ENCODE results near the gene FAR2.

FAR2 gene

DNA sequence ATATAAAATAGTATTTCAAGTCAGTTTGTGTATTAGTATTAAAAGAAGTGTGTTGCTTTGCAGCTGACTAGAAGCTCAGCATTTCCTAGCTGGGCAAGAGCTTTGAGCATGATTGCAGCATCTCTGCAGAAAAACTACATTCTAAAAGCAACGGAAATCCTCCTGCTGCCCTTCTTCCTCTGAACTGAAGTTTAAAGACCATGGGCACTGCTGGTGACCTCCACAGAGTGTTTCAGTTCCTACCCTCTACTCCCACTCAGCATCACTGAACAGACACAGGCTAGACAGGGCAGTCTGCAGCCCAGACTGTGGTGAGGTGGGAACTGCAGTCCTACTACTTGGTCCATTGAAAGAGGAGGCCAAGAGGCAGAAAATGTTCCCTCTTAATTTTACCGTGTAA, 59.0 kb downstream of the FAR2 start:
- no peak for DNase-seq

DNA sequence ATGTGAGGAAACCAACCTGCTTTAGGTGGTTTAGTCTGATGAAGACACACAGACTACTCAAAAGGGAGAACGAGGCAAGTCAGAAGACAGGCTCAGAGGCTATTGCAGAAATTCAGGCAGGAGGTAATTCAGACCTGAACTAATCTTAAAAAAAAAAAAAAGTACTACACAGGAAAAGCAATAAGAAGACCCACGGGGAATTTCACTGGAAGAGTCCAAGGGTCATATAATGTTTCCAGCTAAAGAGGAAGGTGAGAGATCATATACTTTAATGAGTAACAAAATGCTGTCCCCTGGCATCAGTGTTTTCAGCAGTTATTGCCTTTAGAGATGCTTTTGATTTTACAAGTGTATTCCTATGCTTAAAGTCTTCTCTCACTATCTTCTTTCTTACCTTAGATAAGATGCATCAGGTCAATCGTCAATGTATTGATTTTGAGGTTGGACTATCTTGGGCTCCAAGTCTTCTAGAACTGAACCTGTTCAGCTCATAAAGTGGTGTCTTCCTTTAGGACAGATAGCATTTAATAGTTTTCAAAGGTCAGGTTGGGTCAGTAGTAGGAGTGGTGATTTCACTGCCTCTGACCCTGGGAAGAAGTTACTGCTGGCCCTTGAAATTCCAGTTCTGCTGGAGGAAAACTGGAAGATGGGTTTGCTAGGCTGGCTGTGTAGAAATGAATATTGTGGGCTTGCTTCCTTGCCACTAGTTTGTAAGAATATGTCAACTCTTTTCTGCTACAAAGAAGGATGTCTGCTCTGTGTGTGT, 60.0 kb downstream of the FAR2 start:
- no peak for DNase-seq

DNA sequence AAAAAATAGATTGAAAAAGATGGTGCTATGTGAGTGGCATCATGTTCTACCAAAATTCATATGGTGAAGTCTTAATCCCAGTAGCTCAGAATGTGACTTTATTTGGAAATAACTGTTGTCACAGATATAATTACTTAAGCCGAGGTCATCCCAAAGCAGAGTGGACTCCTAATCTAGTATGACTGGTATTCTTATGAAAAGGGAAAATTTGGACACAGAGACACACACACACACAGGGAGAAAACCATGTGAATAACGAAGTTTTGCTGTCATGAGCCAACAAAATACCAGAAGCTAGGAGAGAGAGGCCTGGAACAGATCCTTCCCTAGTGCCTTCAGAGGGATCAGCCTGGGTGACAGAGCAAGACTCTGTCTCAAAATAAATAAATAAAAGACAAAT, 62.6 kb downstream of the FAR2 start:
- no peak for DNase-seq

DNA sequence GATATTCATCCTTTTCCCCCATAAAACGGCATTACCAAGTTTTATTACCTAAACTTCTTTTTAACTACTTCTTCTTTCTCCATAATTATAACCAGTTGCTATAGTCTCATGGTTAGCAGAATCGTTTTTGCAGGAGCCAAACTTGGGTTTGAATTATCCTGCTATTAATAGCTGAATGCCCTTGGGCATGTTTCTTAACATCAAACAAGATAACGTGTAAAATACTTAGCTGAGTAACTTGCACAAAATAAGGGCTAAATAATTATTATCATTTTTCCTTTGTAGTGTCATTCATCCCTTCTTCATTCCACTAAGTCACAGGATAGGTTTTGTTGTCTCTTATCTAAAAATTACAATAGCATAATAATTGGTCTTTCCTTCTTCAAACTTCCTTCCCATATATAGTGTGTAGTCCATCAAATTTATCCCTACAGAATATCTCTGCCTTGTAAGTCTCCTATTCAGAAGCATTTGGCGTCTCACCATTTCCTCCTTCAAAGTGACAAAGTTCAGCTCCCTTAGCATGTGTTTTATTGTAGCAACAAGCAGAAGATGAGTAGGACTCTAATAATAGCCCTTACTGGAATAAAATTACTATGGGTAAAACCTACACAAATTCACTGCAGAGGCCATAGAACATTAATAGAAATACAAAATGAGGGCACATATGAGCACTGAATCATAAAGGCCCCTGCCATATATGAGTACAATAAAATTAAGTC, 63.8 kb downstream of the FAR2 start:
- DNase-seq = no peak

DNA sequence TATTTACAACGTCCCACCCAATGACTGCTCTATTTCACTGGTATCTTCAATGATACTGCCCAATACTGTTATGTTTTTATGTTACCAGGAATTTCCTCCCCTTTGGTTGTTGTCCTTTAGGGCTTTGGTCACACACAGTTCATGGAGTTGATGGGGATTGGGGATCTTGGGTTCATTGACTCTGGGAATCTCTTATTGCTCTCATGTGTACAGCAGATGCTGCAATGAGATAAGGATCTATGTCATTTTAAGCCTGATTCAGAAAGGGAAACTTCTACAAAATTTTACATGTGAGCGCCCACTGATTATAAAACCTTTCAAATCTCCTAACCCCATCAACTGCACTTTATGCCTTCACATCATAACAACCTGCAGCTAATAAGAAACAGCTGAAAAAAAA, 67.2 kb downstream of the FAR2 start:
- no peak for DNase-seq

DNA sequence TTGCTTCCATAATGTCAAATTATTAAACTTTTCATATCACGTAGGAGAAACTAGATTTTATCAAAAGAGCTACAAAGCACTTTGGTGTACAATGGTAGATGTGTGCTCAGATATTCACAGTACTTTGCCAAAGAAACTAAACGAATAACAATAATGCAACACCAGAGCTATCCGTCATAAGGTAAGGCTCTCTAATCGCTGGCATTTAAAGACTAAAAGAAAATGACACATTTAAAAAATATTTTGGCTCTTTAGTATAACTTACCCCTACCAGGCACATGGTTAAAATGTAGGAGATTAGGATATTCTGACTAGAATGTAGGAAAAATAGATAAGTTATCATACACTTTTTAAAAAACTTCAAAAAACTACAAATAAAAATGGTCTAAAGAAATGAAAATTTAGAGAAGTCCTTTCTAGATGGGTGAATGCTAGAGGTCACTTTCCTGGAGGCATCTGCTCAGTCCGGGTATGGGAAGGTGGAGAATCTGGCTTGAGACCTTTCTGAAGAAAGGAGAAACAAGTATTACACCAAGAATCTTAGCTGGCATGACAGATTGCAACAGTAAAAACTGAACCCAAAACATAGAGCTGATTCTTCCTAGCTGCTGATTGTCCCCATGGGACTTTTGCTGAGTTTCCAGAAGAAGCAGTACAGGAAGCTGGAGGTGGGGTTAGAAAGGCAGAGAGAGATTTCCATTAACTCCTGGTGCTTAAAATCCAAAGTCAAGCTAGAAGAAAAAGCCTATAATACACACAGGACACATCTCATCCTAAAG, 67.9 kb downstream of the FAR2 start:
- no peak for DNase-seq

DNA sequence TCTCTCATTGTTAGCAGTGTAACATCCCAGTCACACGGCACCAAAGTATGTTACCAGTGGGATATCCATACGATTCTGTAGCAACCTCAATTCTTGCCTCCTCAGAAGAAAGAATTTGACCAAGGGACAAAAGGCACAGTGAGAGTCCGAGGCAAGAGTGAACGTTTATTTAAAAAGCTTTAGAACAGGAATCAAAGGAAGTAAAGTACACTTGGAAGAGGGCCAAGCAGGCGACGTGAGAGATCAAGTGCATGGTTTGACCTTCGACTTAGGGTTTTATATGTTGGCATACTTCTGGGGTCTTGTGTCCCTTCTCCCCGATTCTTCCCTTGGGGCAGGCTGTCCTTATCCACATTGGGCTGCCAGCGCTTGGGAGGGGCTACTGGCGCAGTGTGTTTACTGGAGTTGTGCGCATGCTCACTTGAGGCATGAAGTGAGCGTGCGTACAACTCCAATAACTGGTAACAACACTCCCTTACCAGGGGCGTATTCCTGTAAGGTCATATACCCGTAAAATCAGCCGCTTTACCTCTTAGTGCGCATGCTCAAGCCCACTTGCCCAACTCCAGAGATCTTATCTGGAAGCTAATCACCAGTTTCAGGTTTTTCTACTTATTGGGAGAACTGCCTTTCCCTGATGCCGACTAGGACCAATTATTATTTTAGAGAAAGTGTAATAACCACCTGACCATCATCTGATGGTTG, 71.7 kb downstream of the FAR2 start:
- no peak for DNase-seq

DNA sequence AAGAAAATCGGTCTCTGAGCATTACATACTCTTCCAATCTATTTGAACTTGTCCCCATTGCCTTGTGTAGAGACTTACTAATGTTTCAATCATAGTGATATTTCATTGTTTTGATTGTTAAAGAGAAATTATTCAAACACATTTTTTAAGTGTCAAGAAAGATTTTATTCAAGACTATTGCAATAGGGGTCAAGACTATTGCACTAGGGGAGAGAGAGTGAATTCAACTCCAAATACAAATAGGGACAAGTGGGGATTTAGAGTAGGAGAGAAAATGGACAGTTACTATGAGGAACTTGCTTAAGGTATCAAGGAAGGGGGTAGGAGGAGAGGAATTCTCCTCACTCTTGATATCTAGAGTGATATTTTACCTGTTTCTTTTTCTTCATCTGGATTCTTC, 73.1 kb downstream of the FAR2 start:
- no peak for DNase-seq

DNA sequence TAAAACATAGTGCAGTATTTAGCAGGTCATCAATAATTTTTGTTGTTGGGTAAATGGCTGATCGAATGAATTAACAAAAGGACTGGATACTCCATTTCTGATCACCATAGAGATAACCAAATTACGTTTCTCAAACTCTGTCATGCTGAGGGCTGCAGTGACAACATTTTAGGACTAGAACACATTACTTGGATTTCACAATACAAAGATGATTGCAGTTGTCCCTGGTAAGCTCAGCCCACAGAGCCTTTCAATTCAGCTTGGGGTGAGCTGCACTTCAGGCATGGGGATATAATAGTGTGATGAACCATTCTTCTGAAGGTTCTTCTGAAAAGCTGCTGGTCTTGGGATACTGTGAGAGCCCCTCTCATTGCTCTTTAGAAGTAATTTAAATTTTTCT, 74.3 kb downstream of the FAR2 start:
- no peak for DNase-seq

DNA sequence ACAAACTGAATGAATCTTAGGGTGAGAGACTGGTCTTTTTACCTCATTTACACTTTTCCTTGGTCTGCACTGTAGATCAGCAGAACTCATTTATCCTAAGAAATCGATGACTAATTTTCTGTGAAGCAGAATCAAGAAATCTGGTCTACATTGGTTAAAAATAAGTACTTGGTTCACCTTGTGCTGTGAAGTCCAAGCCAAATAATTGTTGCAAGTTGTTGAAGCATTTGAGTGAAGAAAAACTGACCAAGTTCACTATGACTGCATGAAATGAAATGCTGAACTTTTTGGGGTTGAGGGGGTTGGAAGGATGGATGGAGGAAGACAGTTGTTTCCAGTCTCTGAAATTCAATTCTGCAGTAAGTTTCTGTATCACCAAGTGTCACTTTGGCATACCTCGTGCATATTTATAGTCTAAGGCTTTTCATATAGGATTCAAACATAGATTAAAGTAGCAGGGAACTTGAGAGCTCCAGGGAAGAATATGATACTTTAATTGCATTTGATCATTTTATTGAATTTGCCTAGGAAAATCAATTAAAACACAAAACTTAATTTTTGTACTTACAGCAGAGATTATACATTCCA, 75.0 kb downstream of the FAR2 start:
- no peak for DNase-seq

DNA sequence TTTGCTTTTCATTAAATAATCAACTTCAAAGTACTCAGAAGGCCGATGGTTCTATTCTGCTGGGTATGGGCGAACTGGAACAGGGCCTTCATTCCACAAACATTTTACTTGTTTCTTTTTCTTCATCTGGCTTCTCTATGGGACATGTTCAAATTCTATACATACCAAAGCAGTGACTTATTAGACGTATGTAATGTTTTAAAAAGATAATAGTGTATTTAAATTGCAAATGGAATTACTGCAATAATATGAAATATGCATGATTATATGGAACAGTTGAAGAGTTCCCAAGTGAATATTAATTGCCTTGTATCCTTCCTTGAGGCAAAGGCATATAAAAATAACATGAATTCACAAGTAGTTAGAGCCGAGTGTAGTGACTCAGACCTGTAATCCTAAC, 75.5 kb downstream of the FAR2 start:
- no peak for DNase-seq

DNA sequence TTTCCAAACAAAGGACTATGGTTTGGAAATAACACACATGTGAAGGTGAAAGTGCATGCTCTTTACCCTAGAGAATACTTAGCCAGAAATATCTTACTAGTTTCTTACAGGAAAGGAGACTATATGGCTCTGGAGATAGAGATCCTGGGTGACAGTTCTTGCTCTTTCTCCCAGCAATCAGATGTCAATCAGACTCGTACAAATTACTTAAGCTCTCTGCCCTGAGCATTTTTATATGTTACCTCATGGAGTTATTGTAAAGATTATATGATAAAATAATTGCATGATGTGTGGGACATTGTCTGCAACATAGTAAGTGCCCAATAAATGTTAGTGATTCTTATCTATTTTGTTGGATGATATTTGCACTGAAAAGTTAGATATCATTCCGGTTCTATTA, 76.8 kb downstream of the FAR2 start:
- no peak for DNase-seq

DNA sequence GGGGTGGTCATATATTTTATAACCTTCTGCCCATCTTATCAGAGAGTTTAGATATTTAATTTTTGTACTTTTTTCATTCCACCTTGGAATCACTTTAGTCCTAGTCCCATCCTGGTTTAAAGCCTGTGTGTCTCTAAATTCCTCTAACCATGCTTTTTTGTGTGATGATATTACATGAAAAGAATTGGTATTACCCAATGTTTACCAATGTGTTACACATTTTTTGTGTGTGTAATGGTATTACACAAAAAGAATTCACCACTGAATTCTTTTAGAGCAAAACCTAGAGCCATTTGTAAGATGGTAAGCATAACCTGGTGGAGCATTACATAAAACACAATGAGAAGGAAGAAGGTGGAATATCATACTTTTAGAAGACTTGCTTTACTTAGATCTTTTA, 77.5 kb downstream of the FAR2 start:
- DNase-seq = no peak

DNA sequence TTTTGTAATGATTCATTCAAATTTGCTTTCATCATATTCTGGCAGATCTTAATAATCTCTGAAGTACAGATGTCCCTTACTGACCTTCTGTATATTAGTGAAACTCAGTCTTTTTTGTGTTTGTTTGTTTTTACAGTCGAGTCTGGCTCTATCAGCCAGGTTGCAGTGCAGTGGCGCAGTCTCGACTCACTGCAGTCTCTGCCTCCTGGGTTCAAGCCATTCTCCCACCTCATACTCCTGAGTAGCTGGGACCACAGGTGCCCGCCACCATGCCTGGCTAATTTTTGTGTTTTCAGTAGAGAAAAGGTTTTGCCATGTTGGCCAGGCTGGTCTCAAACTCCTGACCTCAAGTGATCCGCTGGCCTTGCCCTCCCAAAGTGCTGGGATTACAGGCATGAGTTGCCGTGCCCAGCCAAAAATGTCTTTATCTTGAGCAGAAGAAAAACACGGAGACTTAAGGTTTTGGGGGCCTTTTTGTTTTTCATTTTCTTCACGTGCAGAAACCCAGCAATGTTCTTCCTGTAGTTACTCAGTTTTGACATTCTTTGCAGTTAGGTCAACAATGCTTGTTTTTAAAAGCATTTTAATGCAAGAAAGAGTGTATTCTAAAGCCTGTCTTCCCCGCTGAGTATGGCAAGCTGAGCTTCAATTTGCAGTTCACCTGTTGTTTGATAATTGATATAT, 79.5 kb downstream of the FAR2 start:
- DNase-seq = no peak

DNA sequence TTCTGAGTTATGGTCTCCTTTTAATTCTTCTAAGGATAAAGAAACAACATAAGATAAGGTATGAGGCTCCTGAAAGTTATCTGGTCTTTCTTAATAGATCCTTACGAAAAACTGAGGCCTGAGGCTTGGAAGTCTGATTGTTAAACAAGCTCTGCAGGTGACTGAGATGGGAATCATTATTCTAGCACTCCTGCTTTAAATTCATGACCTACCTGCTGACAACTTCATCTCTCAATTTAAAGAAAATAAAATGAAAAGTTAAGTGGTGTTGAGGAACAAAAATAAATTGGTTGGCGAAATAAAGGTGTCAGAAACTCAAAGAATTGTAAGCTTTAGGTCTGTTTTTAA, 80.1 kb downstream of the FAR2 start:
- DNase-seq = no peak

DNA sequence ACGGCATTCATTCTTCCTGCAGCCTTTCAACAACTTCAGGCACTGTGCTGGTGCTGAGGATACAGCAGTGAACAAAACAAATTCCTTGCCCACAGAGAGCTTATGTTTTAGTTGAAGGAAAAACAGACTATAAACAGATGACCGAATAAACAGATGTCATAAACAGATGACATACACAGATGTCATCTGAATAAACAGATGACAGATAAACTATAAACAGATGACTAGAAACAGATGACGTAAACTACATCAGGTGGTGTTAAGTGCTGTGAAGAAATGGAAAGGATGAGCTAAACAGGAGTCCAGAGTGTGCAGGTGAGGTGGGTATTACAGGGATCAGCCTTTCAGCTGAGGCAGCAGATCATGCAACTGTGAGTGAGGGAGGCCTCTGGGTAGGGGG, 80.9 kb downstream of the FAR2 start:
- DNase-seq = no peak

DNA sequence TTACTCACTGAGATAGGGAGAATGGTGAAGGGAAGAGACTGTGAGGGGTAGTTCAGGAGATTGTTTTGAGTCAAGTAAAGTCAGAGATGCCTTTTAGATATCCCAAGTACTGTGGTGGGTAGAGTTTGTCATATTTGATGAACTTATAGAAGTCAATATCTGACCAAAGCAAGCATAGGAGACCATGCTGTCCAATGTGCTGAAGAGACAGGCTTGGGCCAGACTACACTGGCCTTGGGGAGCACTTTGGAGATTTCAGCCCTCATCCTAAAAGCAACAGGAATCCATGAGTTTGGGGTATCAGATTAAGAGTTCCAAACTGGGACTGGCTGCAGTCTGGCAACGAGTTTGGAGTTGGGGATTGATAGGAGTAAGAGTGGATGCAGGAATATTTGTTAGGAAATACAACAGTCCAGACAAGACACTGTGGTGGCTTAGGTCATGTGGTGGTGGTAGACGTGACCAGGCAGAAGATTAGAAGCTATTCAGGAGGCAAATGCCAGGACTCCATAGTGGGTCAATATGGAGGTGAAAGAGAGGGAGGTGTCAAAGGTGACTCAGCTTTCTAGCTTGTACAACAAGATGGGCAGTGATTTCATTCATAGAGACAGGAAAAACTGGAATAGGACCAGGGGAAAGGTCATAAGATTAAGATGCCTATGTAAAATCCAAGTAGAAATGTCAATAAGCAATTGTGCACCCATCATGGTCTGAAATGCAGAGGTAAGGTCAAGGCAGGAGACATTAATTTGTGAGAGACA, 81.9 kb downstream of the FAR2 start:
- no peak for DNase-seq

DNA sequence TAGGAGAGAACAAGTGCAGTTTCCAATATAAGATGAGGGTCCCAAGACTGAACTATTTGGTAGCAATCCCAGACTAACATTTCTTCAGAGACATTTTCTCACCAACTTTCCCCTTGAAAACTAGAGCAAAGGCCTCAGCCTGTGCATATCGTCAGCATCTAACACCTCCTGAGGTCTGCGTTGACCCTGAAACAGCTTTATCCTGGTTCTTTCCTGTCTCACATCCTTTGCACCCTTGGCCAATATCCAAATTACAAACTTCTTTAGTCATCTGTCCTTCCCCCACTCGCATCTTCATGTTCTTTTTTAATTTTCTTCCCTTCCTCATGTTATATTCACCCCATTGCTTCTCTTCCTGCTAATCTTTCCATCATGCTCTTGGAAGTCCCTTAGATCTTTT, 83.0 kb downstream of the FAR2 start:
- no peak for DNase-seq

DNA sequence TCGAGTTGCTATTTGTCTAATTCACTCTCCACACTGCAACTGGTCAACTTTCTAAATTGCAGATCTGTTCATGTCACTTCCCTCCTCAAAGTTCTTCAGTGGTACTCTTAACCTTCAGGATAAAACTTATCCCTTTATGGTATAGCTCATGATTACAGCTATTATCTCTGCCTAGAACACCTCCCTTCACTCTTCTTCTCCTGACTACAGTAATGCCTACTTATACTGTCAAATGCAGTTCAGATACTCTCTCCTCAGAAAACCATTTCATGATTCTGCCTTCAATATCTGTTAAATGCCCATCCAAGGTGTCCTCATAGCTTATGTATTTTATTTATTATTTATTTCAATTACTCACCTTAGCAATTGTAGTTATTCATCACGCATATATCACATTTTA, 85.5 kb downstream of the FAR2 start:
- no peak for DNase-seq

DNA sequence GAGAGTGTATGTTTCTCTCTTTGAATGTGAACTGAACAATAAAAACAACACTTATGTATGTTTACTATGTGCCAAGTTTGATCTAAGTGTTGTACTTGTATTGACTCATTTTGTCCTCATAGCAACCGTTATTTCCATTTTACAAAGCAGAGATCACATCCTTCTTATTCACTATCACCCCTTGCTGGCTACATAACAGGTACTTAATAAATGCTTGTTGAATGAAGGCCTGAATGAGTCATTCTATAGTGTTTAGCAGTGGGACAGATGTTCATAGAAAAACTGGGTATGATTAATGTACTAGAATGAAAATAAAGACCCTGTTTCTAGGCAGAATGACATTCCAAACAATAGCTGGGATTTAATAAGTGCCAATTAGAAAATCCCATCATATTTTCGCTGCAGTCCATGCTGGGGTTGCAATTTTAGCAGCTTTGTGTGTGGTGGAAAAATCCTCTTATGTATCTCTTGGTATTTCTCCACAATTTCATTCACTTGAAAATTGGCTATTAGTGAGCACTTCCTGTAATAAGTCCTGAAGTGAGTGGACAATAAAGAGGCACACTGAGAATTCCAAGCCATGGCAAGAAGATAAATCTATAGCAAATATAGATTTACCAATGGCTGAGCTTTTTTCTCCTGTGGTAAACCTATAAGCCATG, 86.0 kb downstream of the FAR2 start:
- DNase-seq = no peak

DNA sequence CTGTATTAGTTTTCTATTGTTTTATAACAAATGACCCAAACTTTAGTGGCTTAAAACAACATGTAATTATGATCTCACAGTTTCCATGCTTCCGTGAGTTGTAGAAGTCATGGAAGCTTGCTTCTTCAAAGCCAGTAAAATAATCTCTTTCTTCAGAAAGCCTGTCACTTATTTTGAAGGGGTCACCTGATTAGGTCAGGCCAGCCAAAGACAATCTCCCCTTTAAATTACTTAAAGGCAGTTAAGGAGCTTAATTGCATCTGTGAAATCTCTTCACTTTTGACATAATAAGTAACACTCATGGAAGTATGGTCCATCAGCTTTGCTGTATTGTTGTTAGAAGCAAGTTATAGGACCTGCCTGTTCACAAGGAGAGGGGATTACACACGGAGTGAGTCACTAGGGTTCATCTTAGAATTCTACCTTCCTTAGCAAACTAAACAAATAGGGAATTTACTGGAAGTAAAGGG, 89.8 kb downstream of the FAR2 start:
- DNase-seq = no peak

Measured in NCI-H187 treated with DMSO at 0.1 percent for 48 hours (cell line).